NOMO-1 (cell line): Measurements from ENCODE around the gene THRB.

Experiments
- DNase-seq, 2 experiments: peaks; one replicate each; lab custom pipeline; 2025; ENCODE audit not compliant: unreplicated experiment in 2 of 2; lab: John Stamatoyannopoulos, UW

Gene THRB

GRCh38 chr3:24197809-24198208 lies 296.8 kb downstream of the THRB start:
- DNase-seq, result no peak

- no peak for DNase-seq
These were observed 298.1 kb downstream of the THRB start for GRCh38 chr3:24196526-24196925.

DNA sequence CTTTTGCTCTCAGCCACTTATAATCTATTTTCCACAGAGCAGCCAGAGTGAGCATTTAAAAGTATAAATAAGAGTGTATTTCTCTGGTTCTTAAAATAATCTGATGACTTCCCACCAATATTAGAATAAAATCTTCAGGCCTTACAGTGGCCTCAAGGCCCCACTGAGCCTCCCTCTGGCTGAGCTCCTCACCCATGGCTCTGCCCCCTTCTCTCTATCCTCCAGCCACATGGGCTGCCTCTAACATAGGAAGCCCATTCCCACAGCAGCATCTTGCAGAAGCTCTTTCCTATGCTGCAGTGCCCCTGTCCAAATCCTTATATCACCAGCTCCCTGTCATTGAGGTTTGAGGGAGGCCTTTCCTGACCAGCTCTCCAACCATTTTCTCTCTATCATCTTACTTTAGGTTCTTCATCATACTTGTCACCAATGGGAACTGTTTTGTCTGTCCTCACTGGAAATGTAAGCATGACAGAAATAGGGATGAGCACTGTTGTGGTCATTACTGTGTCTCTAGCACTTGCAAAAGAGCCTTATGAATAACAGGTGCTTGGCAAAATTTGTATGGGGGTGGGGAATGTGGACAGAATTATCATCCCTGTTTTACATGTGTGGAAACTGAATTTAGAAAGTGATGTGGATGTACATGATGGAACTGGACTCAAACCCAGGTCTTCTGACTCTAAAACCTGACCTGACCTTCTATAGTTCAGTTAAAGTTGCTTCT lies 299.0 kb downstream of the THRB start:
- no peak for DNase-seq

DNA sequence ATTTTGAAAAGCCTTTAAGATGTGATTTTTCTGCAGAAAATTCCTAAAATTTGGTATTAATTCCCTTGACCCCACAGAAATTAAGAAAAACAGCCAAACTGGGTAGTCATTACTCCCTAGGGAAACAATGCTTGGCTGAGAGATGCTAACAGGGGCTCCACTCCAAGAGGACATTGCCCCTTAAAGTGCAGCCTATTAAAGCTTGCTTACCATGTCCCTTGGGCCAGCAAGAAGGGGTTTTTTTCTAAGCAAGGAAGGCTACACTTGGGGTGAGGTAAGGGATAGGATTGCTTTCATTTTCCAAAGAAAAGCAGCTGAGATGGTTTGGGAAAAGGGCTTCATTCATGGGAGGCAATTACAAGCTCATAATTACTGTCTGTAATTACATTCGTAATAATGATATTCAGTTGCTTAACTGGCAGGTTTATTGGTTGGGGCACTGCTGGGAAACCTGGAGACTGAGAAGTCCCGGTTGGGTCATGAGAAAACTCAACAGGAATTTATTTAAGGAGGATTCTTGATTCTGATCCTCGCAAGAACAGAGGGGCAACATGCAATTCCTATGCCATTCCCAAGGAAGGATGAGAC lies 302.1 kb downstream of the THRB start:
- DNase-seq, result no peak

- DNase-seq, result no peak
These were observed 302.7 kb downstream of the THRB start for GRCh38 chr3:24191801-24192403.

- DNase-seq, result no peak
These were observed 304.4 kb downstream of the THRB start for GRCh38 chr3:24190256-24190655.

GRCh38 chr3:24185738-24186384 lies 308.8 kb downstream of the THRB start:
- peak; percentile 10 to 14 for DNase-seq

DNA sequence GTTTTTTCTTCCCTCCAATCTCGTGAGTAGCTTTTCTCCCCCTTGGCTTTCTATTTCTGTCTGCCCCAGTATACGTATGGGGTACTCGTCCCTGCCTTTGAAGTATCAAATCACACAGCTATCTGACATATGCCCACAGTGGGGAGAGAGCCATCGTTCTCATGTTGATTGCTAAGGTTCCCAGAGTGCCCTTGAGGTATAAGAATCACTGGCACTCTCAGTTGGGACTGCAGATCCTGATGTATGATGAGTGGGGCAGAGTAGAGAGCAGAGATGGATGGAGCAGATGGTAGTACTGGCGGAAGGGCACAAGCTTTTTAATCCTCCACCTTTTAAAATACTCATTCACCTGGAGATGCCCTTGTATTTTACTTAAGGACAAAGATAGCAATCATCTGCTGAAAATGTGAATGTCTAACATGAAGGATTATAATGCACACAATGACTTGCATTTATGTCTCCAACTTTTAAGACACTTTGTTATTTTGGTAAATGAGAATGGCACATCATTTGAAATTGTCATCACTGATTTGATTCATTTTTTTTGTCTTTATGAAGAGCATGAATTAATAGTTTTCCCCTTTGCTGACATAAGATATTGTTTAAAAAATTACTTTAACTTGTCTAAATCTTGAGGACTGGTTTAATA lies 310.0 kb downstream of the THRB start:
- DNase-seq, result no peak

- no peak for DNase-seq
These were observed 311.9 kb downstream of the THRB start for GRCh38 chr3:24182756-24183155.

- no peak for DNase-seq
These were observed 313.4 kb downstream of the THRB start for GRCh38 chr3:24181256-24181655.

- DNase-seq, result no peak
These were observed 314.0 kb downstream of the THRB start for GRCh38 chr3:24180616-24181015.

- DNase-seq, result no peak
These were observed 317.4 kb downstream of the THRB start for GRCh38 chr3:24177201-24177600.

GRCh38 chr3:24174614-24175013 lies 320.0 kb downstream of the THRB start:
- DNase-seq, result no peak

DNA sequence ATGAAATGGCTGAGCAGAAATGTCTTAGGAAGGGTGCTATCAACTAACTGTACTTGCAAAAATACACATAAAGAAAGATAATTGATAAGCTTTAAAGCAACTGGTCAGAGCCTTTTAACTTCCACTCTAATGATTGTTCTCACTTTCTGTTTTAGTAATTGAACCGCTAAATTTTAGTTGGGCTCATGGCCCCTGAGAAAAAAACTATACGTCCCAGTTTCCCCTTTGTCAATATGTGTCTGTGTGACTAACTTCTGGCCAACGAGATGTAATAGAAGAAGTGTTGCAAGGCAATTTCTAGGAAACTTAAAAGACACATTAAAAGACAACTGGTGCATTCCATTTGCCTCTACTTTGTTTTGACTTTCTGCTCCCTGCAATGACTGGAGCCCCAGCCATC lies 325.7 kb downstream of the THRB start:
- DNase-seq, result no peak

- DNase-seq, result no peak
These were observed 327.2 kb downstream of the THRB start for GRCh38 chr3:24167429-24167828.

- DNase-seq, result no peak
These were observed 328.1 kb downstream of the THRB start for GRCh38 chr3:24166515-24166914.

GRCh38 chr3:24165603-24165982 lies 329.1 kb downstream of the THRB start:
- no peak for DNase-seq

GRCh38 chr3:24164967-24165602 lies 329.6 kb downstream of the THRB start:
- no peak for DNase-seq

GRCh38 chr3:24162929-24163328 lies 331.7 kb downstream of the THRB start:
- no peak for DNase-seq

GRCh38 chr3:24161841-24162240 lies 332.8 kb downstream of the THRB start:
- no peak for DNase-seq
